ENCODE data around the gene ST6GAL1. TPM values are rescaled to one million over a fixed set of nuclear protein-coding genes. Genes with fewer than 3 reads are reported as not detected.

ST6GAL1 gene
- total and polyA plus RNA-seq, 10 of the 15 experiments (the other 5 are each of a cell fraction or from before 2014, with no cell fraction given) = 74.2 to 248 (median 149) TPM

- H3K27me3 ChIP-seq (replicated peaks in 1 of 2; ENCODE audit: control insufficient read depth in 2 of 2, insufficient read depth in 2 of 2, low read length in 1 of 2) = no peaks in the 10 kb centered on the region
- TF ChIP-seq PAX8 (IDR thresholded peaks at IDR 0.05) = no peak
- no peak for TF ChIP-seq SPI1 (IDR thresholded peaks at IDR 0.05; ENCODE audit: borderline replicate concordance, insufficient read depth, low read depth, low read length)
- H3K27ac ChIP-seq (ENCODE audit: control insufficient read depth, insufficient read depth) = no peak overlapping the region
- BruUV-seq (replicated peaks) = no TSS peak
- 87% methylated on average over 7 of the region's 7 CpGs for WGBS (ENCODE audit: insufficient coverage, insufficient replicate concordance, low lambda C conversion rate, missing lambda C conversion rate)
- RAD21 ChIA-PET (ENCODE audit: unreplicated experiment) = no interaction called here
- no peak for DNase-seq (ENCODE audit: low read depth, low spot score)
- no peak overlapping the region for H3K4me2 ChIP-seq (ENCODE audit: control insufficient read depth, insufficient read depth)
- POLR2A ChIA-PET = no interaction called here
- H3K9ac ChIP-seq (ENCODE audit: control insufficient read depth, insufficient read depth, low read length) = no peak overlapping the region
- intact Hi-C loops (cut with micrococcal nuclease; ENCODE audit: unreplicated experiment) = no loop called here
- H3K36me3 ChIP-seq (ENCODE audit: control insufficient read depth in 2 of 2, insufficient read depth in 2 of 2, low read length in 1 of 2) = peaks cover 1 to 3% of the 10 kb centered on the region in 2 experiments; a peak in 2 of 4 replicates
- ATAC-seq = no peak
- peaks cover 8% of the 10 kb centered on the region; the same call in 2 of the 3 replicates for H3K9me3 ChIP-seq (replicated peaks; ENCODE audit: control insufficient read depth, insufficient read depth, low read length)
- no peak for FAIRE-seq
- in situ Hi-C loops (cut with MboI) = no loop called here
- no peak overlapping the region for H2AFZ ChIP-seq (ENCODE audit: control insufficient read depth, low read depth, low read length)
- H3K4me1 ChIP-seq (ENCODE audit: control insufficient read depth, insufficient read depth, low read length) = peaks cover 29% of the 10 kb centered on the region
- H3K79me2 ChIP-seq (ENCODE audit: control insufficient read depth, insufficient read depth, low read length) = peaks cover 22% of the 10 kb centered on the region
- CTCF ChIA-PET = interaction anchor here (1.4 to 2.8 kb wide), 2 partner anchors 9 to 13 kb away, joined by 3 to 7 read pairs; no protein-coding TSS in a partner anchor
- H3K4me3 ChIP-seq = no peak overlapping the region
- SMC1A ChIA-PET (ENCODE audit: uncharacterized antibody, unreplicated experiment) = interaction anchor here (1.0 to 1.2 kb wide), 2 partner anchors 11 to 47 kb away, joined by 3 read pairs; no protein-coding TSS in a partner anchor
- no peaks in the 10 kb centered on the region for H4K20me1 ChIP-seq (ENCODE audit: control insufficient read depth, insufficient read depth)
Observed at GRCh38 chr3:186949281-186949982, 19.1 kb downstream of the ST6GAL1 start.

DNA sequence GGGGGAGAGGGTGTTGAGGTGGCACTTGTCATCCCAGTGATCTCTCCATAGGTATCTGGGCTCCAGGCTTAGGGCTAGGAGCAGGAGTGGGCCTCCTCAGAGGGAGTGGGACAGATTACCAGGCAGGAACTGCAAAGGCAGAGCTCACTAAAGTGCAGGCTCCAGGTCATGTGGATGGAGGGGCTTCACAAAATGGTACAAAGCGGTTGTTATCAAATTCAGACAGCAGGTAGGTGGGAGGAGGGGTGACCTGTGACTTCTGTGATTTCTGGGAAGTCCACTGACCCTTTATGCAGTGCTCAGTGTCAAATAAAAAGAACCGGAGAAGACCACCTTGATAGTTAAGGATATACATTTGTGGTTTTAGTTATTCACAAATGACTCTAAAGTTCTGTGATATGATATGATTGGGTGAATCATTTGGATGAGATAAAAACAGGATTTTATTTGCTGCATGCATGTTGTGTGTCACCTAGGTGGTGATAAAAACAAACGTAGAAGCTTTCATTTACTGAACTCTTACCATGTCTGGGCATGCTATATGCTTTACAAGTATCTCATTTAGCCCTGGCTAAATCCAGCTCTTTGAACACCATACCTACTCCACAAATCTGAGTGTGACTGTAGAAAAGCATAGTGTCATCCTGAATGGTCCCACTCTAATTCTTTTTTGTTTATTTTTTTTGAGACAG lies 20.2 kb downstream of the ST6GAL1 start:
- H3K27me3 ChIP-seq (replicated peaks in 1 of 2; ENCODE audit: control insufficient read depth in 2 of 2, insufficient read depth in 2 of 2, low read length in 1 of 2) = no peaks in the 10 kb centered on the region
- H3K79me2 ChIP-seq (ENCODE audit: control insufficient read depth, insufficient read depth, low read length) = peaks cover 28% of the 10 kb centered on the region
- H3K4me3 ChIP-seq = no peak overlapping the region
- H3K27ac ChIP-seq (ENCODE audit: control insufficient read depth, insufficient read depth) = no peak overlapping the region
- in situ Hi-C loops (cut with MboI) = no loop called here
- POLR2A ChIA-PET = no interaction called here
- no peak overlapping the region for H2AFZ ChIP-seq (ENCODE audit: control insufficient read depth, low read depth, low read length)
- FAIRE-seq (no peak), ATAC-seq (no peak), DNase-seq (ENCODE audit: low read depth, low spot score) (no peak)
- SMC1A ChIA-PET (ENCODE audit: uncharacterized antibody, unreplicated experiment) = interaction anchor here (1.2 kb wide), 1 partner anchor 12 kb away, joined by 3 read pairs; no protein-coding TSS in a partner anchor
- H3K9me3 ChIP-seq (replicated peaks; ENCODE audit: control insufficient read depth, insufficient read depth, low read length) = peaks cover 8% of the 10 kb centered on the region; the same call in 2 of the 3 replicates
- 97% methylated on average over 3 of the region's 3 CpGs for WGBS (ENCODE audit: insufficient coverage, insufficient replicate concordance, low lambda C conversion rate, missing lambda C conversion rate)
- BruUV-seq (replicated peaks) = no TSS peak
- H3K9ac ChIP-seq (ENCODE audit: control insufficient read depth, insufficient read depth, low read length) = no peak overlapping the region
- CTCF ChIA-PET = interaction anchor here (1.1 kb wide), 1 partner anchor 19 kb away, joined by 4 read pairs; no protein-coding TSS in a partner anchor
- H3K4me2 ChIP-seq (ENCODE audit: control insufficient read depth, insufficient read depth) = no peak overlapping the region
- H3K36me3 ChIP-seq (ENCODE audit: control insufficient read depth in 2 of 2, insufficient read depth in 2 of 2, low read length in 1 of 2) = peaks cover 1 to 3% of the 10 kb centered on the region in 2 experiments; a peak in 2 of 4 replicates
- no peaks in the 10 kb centered on the region for H4K20me1 ChIP-seq (ENCODE audit: control insufficient read depth, insufficient read depth)
- RAD21 ChIA-PET (ENCODE audit: unreplicated experiment) = no interaction called here
- H3K4me1 ChIP-seq (ENCODE audit: control insufficient read depth, insufficient read depth, low read length) = peaks cover 29% of the 10 kb centered on the region
- intact Hi-C loops (cut with micrococcal nuclease; ENCODE audit: unreplicated experiment) = no loop called here
- TF ChIP-seq TCF3 (IDR thresholded peaks at IDR 0.05; ENCODE audit: borderline replicate concordance, insufficient read depth, low read depth, low read length) (no peak), SMAD1 (IDR thresholded peaks at IDR 0.05; ENCODE audit: low read depth, partially characterized antibody) (no peak), KAT2A (conservative IDR thresholded peaks at IDR 0.05; ENCODE audit: control insufficient read depth, low read depth, low read length) (no peak), CBX5 (IDR thresholded peaks at IDR 0.05; ENCODE audit: low read depth) (no peak), TCF12 (IDR thresholded peaks at IDR 0.05; ENCODE audit: low read depth, low read length) (no peak)
- TF ChIP-seq, protein P1, sequence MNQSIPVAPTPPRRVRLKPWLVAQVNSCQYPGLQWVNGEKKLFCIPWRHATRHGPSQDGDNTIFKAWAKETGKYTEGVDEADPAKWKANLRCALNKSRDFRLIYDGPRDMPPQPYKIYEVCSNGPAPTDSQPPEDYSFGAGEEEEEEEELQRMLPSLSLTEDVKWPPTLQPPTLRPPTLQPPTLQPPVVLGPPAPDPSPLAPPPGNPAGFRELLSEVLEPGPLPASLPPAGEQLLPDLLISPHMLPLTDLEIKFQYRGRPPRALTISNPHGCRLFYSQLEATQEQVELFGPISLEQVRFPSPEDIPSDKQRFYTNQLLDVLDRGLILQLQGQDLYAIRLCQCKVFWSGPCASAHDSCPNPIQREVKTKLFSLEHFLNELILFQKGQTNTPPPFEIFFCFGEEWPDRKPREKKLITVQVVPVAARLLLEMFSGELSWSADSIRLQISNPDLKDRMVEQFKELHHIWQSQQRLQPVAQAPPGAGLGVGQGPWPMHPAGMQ (IDR thresholded peaks at IDR 0.05; ENCODE audit: borderline replicate concordance) = no peak
- TF ChIP-seq, protein P2, sequence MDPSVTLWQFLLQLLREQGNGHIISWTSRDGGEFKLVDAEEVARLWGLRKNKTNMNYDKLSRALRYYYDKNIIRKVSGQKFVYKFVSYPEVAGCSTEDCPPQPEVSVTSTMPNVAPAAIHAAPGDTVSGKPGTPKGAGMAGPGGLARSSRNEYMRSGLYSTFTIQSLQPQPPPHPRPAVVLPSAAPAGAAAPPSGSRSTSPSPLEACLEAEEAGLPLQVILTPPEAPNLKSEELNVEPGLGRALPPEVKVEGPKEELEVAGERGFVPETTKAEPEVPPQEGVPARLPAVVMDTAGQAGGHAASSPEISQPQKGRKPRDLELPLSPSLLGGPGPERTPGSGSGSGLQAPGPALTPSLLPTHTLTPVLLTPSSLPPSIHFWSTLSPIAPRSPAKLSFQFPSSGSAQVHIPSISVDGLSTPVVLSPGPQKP (IDR thresholded peaks at IDR 0.05; ENCODE audit: low read depth, low read length) = no peak

Data from GM12878 (cell line).